ENCODE results near the gene INPP5D. TPM values are rescaled to one million over a fixed set of nuclear protein-coding genes. Genes with fewer than 3 reads are reported as not detected.

INPP5D gene
- polyA plus RNA-seq, 1 of the 3 experiments (the other 2 are of a cell fraction): 1.3 TPM

- H3K9ac ChIP-seq: no peak overlapping the region
- no peaks in the 10 kb centered on the region for H3K36me3 ChIP-seq (replicated peaks in 1 of 2; ENCODE audit: control insufficient read depth in 1 of 2, insufficient read depth in 2 of 2, low read length in 1 of 2)
- no peak overlapping the region for H3K4me3 ChIP-seq (ENCODE audit: low read depth in 2 of 2, low read length in 1 of 2)
- no peaks in the 10 kb centered on the region for H4K20me1 ChIP-seq (ENCODE audit: insufficient read depth)
- no peak for TF ChIP-seq RAD21 (IDR thresholded peaks at IDR 0.05; ENCODE audit: low read length)
- TF ChIP-seq ZBTB33 (IDR thresholded peaks at IDR 0.05; ENCODE audit: borderline replicate concordance, low read depth): no peak
- TF ChIP-seq CTCF (IDR thresholded peaks at IDR 0.05): no peak
- TF ChIP-seq RCOR1 (IDR thresholded peaks at IDR 0.05; ENCODE audit: low read length): no peak
- TF ChIP-seq NFIC (IDR thresholded peaks at IDR 0.05; ENCODE audit: borderline replicate concordance): no peak
- TF ChIP-seq NRF1 (IDR thresholded peaks at IDR 0.05; ENCODE audit: low read depth, low read length): no peak
- no peak for TF ChIP-seq JUND (IDR thresholded peaks at IDR 0.05)
- no peak for TF ChIP-seq EZH2phosphoT487 (IDR thresholded peaks at IDR 0.05; ENCODE audit: borderline replicate concordance, low read depth)
- TF ChIP-seq GATA2 (CRISPR knock-in tag; IDR thresholded peaks at IDR 0.05): no peak
- TF ChIP-seq MAX (IDR thresholded peaks at IDR 0.05; ENCODE audit: low read depth): no peak
- no peak for TF ChIP-seq MXI1 (IDR thresholded peaks at IDR 0.05; ENCODE audit: low read depth, low read length)
- no peak for TF ChIP-seq POLR2AphosphoS5 (IDR thresholded peaks at IDR 0.05; ENCODE audit: low read depth, low read length)
- no peak for TF ChIP-seq EP300 (IDR thresholded peaks at IDR 0.05; ENCODE audit: borderline replicate concordance in 1 of 2, low read depth in 1 of 2, low read length in 1 of 2)
- TF ChIP-seq SMC3 (IDR thresholded peaks at IDR 0.05; ENCODE audit: low read depth, low read length): no peak
- no peak for TF ChIP-seq FOSL2 (IDR thresholded peaks at IDR 0.05; ENCODE audit: borderline replicate concordance, low read depth)
- TF ChIP-seq MEF2A (IDR thresholded peaks at IDR 0.05; ENCODE audit: borderline replicate concordance, low read depth): no peak
- no peak for TF ChIP-seq PBX3 (IDR thresholded peaks at IDR 0.05)
- TF ChIP-seq USF1 (IDR thresholded peaks at IDR 0.05; ENCODE audit: borderline replicate concordance, low read depth): no peak
- no peak for TF ChIP-seq IRF3 (IDR thresholded peaks at IDR 0.05; ENCODE audit: low read depth, low read length)
- no peak for TF ChIP-seq SIN3A (IDR thresholded peaks at IDR 0.05; ENCODE audit: borderline replicate concordance, low read depth, low read length)
- no peaks in the 10 kb centered on the region for H3K9me3 ChIP-seq
- ChIA-PET CTCF (no interaction called here), POLR2A (no interaction called here)
- no peaks in the 10 kb centered on the region for H3K9me2 ChIP-seq
- H3K79me2 ChIP-seq (ENCODE audit: insufficient read depth): no peaks in the 10 kb centered on the region
- no peak overlapping the region for H3K27ac ChIP-seq (ENCODE audit: low read depth in 2 of 2, low read length in 1 of 2)
- no peak for DNase-seq
- H3K27me3 ChIP-seq (ENCODE audit: insufficient read depth): no peaks in the 10 kb centered on the region
- no peaks in the 10 kb centered on the region for H3F3A ChIP-seq (replicated peaks; ENCODE audit: insufficient read depth)
- H2AFZ ChIP-seq (ENCODE audit: low read depth): no peak overlapping the region
- WGBS (ENCODE audit: low lambda C conversion rate): 69% methylated on average over 3 of the region's 3 CpGs
- no peak overlapping the region for H3K4me2 ChIP-seq
- no peaks in the 10 kb centered on the region for H3K4me1 ChIP-seq (ENCODE audit: control insufficient read depth in 1 of 2, insufficient read depth in 2 of 2, low read depth in 1 of 2, low read length in 1 of 2)
Measured at GRCh38 chr2:233234996-233235395, 174.9 kb downstream of the INPP5D start.
